Measurements from ENCODE around the gene IGSF8.
"Not testable (repeated sequence)": the region's sequence is repeated elsewhere in the genome, so short reads cannot be mapped to it uniquely, and the experiment has no call there.

The IGSF8 gene

GRCh38 chr1:160053548-160054365 lies 44.7 kb downstream of the IGSF8 start:
- Histone ChIP-seq H3K9ac (ENCODE audit: insufficient read length) (no peak overlapping the region), H3K36me3 (ENCODE audit: insufficient read depth, low read length) (no peaks in the 10 kb centered on the region), H3K27ac (no peak overlapping the region), H3K4me3 (no peak overlapping the region), H3K9me3 (ENCODE audit: low read depth, low read length) (no peaks in the 10 kb centered on the region)
- TF ChIP-seq POLR2AphosphoS5 (IDR thresholded peaks at IDR 0.05; ENCODE audit: borderline replicate concordance, low read depth, low read length) (no peak), EZH2 (IDR thresholded peaks at IDR 0.05) (no peak), FOXP2 (optimal IDR thresholded peaks at IDR 0.05; ENCODE audit: control extremely low read depth, extremely low read length, insufficient read depth) (no peak)
- no peak for DNase-seq (ENCODE audit: low read depth, low spot score)

GRCh38 chr1:160052936-160053335 lies 45.5 kb downstream of the IGSF8 start:
- H3K36me3 ChIP-seq (ENCODE audit: insufficient read depth, low read length) = no peaks in the 10 kb centered on the region
- H3K9ac ChIP-seq (ENCODE audit: insufficient read length) = no peak overlapping the region
- TF ChIP-seq POLR2AphosphoS5 (IDR thresholded peaks at IDR 0.05; ENCODE audit: borderline replicate concordance, low read depth, low read length) = no peak
- TF ChIP-seq EZH2 (IDR thresholded peaks at IDR 0.05) = no peak
- TF ChIP-seq FOXP2 (optimal IDR thresholded peaks at IDR 0.05; ENCODE audit: control extremely low read depth, extremely low read length, insufficient read depth) = no peak
- no peak overlapping the region for H3K27ac ChIP-seq
- H3K4me3 ChIP-seq = no peak overlapping the region
- no peaks in the 10 kb centered on the region for H3K9me3 ChIP-seq (ENCODE audit: low read depth, low read length)
- DNase-seq (ENCODE audit: low read depth, low spot score) = no peak

DNA sequence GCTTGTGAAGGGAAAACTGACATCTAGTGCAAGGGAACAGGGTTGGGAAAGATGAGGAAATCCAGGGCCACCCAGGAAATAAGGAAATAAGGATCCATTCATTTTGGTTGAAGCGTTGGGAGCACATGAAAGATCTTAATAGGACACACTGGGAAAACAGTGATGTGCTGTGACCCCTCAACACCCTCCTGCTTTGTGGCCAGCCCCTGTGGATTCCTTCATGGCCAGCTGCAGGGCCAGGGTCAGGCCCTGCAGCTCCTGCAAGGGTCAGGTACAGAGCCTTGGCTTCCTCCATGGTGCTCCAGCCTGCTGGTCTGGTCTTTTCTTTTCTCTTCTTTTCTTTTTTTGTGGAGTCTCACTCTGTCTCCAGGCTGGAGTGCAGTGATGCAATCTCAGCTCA lies 47.8 kb downstream of the IGSF8 start:
- TF ChIP-seq EZH2 (IDR thresholded peaks at IDR 0.05) (no peak), POLR2AphosphoS5 (IDR thresholded peaks at IDR 0.05; ENCODE audit: borderline replicate concordance, low read depth, low read length) (no peak), FOXP2 (optimal IDR thresholded peaks at IDR 0.05; ENCODE audit: control extremely low read depth, extremely low read length, insufficient read depth) (no peak)

GRCh38 chr1:160050182-160050581 lies 48.2 kb downstream of the IGSF8 start:
- H3K9me3 ChIP-seq (ENCODE audit: low read depth, low read length); H3K27ac ChIP-seq; DNase-seq (ENCODE audit: low read depth, low spot score); H3K9ac ChIP-seq (ENCODE audit: insufficient read length); H3K4me3 ChIP-seq; H3K36me3 ChIP-seq (ENCODE audit: insufficient read depth, low read length): not testable (repeated sequence)

More for the DNA sequence above, 47.8 kb downstream of the IGSF8 start:
- no peak for DNase-seq (ENCODE audit: low read depth, low spot score)
- Histone ChIP-seq H3K9ac (ENCODE audit: insufficient read length) (no peak overlapping the region), H3K36me3 (ENCODE audit: insufficient read depth, low read length) (no peaks in the 10 kb centered on the region), H3K27ac (no peak overlapping the region), H3K9me3 (ENCODE audit: low read depth, low read length) (no peaks in the 10 kb centered on the region), H3K4me3 (no peak overlapping the region)

GRCh38 chr1:160049101-160049500 lies 49.3 kb downstream of the IGSF8 start:
- Histone ChIP-seq H3K9ac (ENCODE audit: insufficient read length) (no peak overlapping the region), H3K4me3 (no peak overlapping the region), H3K9me3 (ENCODE audit: low read depth, low read length) (no peaks in the 10 kb centered on the region), H3K36me3 (ENCODE audit: insufficient read depth, low read length) (no peaks in the 10 kb centered on the region), H3K27ac (no peak overlapping the region)
- DNase-seq (ENCODE audit: low read depth, low spot score) = no peak
- no peak for TF ChIP-seq EZH2 (IDR thresholded peaks at IDR 0.05)
- TF ChIP-seq POLR2AphosphoS5 (IDR thresholded peaks at IDR 0.05; ENCODE audit: borderline replicate concordance, low read depth, low read length) = no peak
- TF ChIP-seq FOXP2 (optimal IDR thresholded peaks at IDR 0.05; ENCODE audit: control extremely low read depth, extremely low read length, insufficient read depth) = no peak

DNA sequence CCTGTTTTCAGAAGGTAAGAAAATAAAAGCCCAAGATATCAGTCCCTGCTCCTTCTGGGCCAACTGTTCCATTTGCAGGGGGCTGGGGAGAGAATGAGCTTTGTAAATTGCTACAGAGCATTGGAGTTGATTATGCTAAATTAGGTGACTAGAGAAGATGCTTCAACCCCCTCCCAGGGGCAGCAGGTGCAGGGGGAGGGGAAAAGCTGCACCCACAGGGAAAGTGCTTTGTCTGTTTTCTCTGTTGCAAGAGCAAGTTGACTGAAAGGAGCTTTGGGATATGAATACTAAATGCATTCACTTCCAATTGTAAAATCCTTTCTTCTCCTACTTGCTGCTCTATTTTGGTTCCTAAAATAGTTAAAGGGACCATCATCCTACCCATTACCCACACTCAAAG lies 50.1 kb downstream of the IGSF8 start:
- Histone ChIP-seq H3K27ac (no peak overlapping the region), H3K9me3 (ENCODE audit: low read depth, low read length) (no peaks in the 10 kb centered on the region), H3K9ac (ENCODE audit: insufficient read length) (no peak overlapping the region), H3K36me3 (ENCODE audit: insufficient read depth, low read length) (no peaks in the 10 kb centered on the region), H3K4me3 (no peak overlapping the region)
- no peak for DNase-seq (ENCODE audit: low read depth, low spot score)
- no peak for TF ChIP-seq POLR2AphosphoS5 (IDR thresholded peaks at IDR 0.05; ENCODE audit: borderline replicate concordance, low read depth, low read length)
- no peak for TF ChIP-seq FOXP2 (optimal IDR thresholded peaks at IDR 0.05; ENCODE audit: control extremely low read depth, extremely low read length, insufficient read depth)
- TF ChIP-seq EZH2 (IDR thresholded peaks at IDR 0.05) = no peak

DNA sequence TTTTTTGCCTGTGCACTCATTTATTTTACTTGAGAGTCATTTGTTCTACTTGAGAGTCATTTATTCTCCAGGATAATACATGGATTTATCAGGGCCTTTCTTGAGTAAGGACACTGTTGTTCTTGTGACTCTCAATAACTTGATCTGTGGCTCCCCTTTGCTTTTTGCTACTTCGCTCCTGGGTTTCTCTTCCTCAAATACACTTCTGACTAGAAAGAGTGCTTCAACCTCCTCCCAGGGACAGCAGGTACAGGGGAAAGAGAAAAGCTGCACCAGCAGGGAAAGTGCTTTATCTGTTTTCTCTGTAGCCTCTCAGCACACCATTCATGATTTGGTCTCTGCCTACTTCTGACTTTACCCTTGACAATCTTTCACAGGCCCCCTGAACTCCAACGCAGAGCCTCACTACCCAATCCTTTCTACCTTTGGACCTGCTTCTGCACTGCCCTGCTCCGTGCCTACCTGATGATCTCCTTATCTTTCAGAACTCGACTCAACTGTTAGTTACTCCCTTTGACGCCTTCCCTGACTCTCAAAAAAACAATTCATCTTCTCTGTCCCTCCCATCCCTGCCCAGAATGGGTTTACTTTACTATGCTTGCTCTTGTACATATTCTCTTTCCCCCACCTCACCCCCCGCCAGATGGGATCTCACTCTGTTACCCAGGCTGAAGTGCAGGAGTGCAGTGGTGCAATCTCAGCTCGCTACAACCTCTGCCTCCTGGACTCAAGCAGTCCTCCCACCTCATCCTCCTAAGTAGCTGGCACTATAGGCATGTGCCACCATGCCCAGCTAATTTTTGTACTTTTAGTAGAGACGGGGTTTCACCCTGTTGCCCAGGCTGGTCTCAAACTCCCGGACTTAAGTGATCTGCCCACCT lies 51.1 kb downstream of the IGSF8 start:
- H3K4me3 ChIP-seq = peak overlapping the region; percentile 30; the same call in 1 of the 2 replicates
- H3K9ac ChIP-seq (ENCODE audit: insufficient read length) = no peak overlapping the region
- no peak overlapping the region for H3K27ac ChIP-seq

GRCh38 chr1:160046494-160047110 lies 51.8 kb downstream of the IGSF8 start:
- Histone ChIP-seq H3K9me3 (ENCODE audit: low read depth, low read length) (no peaks in the 10 kb centered on the region), H3K4me3 (peak overlapping the region; percentile 30; the same call in 1 of the 2 replicates), H3K9ac (ENCODE audit: insufficient read length) (no peak overlapping the region), H3K27ac (no peak overlapping the region), H3K36me3 (ENCODE audit: insufficient read depth, low read length) (no peaks in the 10 kb centered on the region)
- no peak for DNase-seq (ENCODE audit: low read depth, low spot score)
- TF ChIP-seq FOXP2 (optimal IDR thresholded peaks at IDR 0.05; ENCODE audit: control extremely low read depth, extremely low read length, insufficient read depth) = no peak
- no peak for TF ChIP-seq POLR2AphosphoS5 (IDR thresholded peaks at IDR 0.05; ENCODE audit: borderline replicate concordance, low read depth, low read length)
- no peak for TF ChIP-seq EZH2 (IDR thresholded peaks at IDR 0.05)

More for the DNA sequence above, 51.1 kb downstream of the IGSF8 start:
- H3K36me3 ChIP-seq (ENCODE audit: insufficient read depth, low read length) = no peaks in the 10 kb centered on the region
- no peaks in the 10 kb centered on the region for H3K9me3 ChIP-seq (ENCODE audit: low read depth, low read length)
- DNase-seq (ENCODE audit: low read depth, low spot score) = no peak
- TF ChIP-seq EZH2 (IDR thresholded peaks at IDR 0.05) (no peak), FOXP2 (optimal IDR thresholded peaks at IDR 0.05; ENCODE audit: control extremely low read depth, extremely low read length, insufficient read depth) (no peak), POLR2AphosphoS5 (IDR thresholded peaks at IDR 0.05; ENCODE audit: borderline replicate concordance, low read depth, low read length) (no peak)

Data from SK-N-MC (cell line).